H1 (cell line): Measurements from ENCODE around the gene MAP7. TPM values are rescaled to one million over a fixed set of nuclear protein-coding genes. Genes with fewer than 3 reads are reported as not detected.

Source experiments
- CTCF ChIA-PET: fragments of 300-600 bp; sonication (Branson Sonifier 250); formaldehyde crosslinking; loops from one replicate; lab custom pipeline; 2021; ENCODE audit not compliant: partially characterized antibody; lab: Charles Lee
- POLR2A ChIA-PET: fragments of 300-600 bp; sonication (Branson Sonifier 250); formaldehyde crosslinking; loops from one replicate; lab custom pipeline; 2021; ENCODE audit warnings: inconsistent platforms; ENCODE audit not compliant: partially characterized antibody; lab: Charles Lee
- DNase-seq, 2 experiments: peaks; one replicate each; pipeline versions ENCODE4 v3.0.0 to v3.0.0-alpha.2; 2010 to 2022; ENCODE audit warnings: low spot score in 2 of 2, low read depth in 1 of 2, mixed read lengths in 1 of 2
- FAIRE-seq: peaks from 2 replicates; lab custom pipeline; 2011; peaks lifted over from hg19 to GRCh38; lab: Jason Lieb, UNC
- H2AFZ ChIP-seq: 2 replicates; pipeline ENCODE4 v1.8.1; 2012; ENCODE audit warnings: low read length, inconsistent platforms
- H2AK5ac ChIP-seq: 2 replicates; pipeline ENCODE4 v1.6.1; 2013; ENCODE audit warnings: low read depth, low read length
- H2BK120ac ChIP-seq: replicated peaks from 2 replicates; pipeline ENCODE3; 2013; ENCODE audit warnings: low read depth, low read length, inconsistent platforms
- H2BK12ac ChIP-seq: 2 replicates; pipeline ENCODE4 v1.6.1; 2013; ENCODE audit warnings: low read depth, low read length
- H2BK15ac ChIP-seq: 2 replicates; pipeline ENCODE4 v1.6.1; 2013; ENCODE audit warnings: low read length
- H2BK20ac ChIP-seq: 2 replicates; pipeline ENCODE4 v1.6.1; 2013; ENCODE audit warnings: low read length
- H2BK5ac ChIP-seq: 2 replicates; pipeline ENCODE4 v1.6.1; 2013; ENCODE audit warnings: low read depth, low read length
- H3K14ac ChIP-seq: 2 replicates; pipeline ENCODE4 v1.6.1; 2013; ENCODE audit warnings: inconsistent platforms; ENCODE audit not compliant: insufficient read length
- H3K18ac ChIP-seq: 2 replicates; pipeline ENCODE4 v1.6.1; 2013; ENCODE audit warnings: low read length; ENCODE audit errors: extremely low read depth
- H3K23ac ChIP-seq: 2 replicates; pipeline ENCODE4 v1.6.1; 2013; ENCODE audit warnings: inconsistent platforms; ENCODE audit not compliant: insufficient read length
- H3K23me2 ChIP-seq: 2 replicates; pipeline ENCODE4 v1.6.1; 2013; ENCODE audit warnings: low read depth, low read length
- H3K27ac ChIP-seq: 2 replicates; pipeline ENCODE4 v1.6.1; 2011; ENCODE audit warnings: low read depth, low read length, inconsistent platforms
- H3K27me3 ChIP-seq, 4 experiments: replicated peaks in 1 of 4; 1 replicate in 1 of 4; 2 replicates in 3 of 4; pipeline versions ENCODE4 v1.6.1 to v1.8.1; 2011 to 2013; ENCODE audit warnings: low read length in 3 of 4, mild to moderate bottlenecking in 3 of 4, inconsistent platforms in 2 of 4, mixed read lengths in 2 of 4, moderate library complexity in 1 of 4; ENCODE audit not compliant: control insufficient read depth in 3 of 4, insufficient read depth in 3 of 4; ENCODE audit errors: extremely low read depth in 1 of 4
- H3K36me3 ChIP-seq, 4 experiments: 2 replicates each; pipeline versions ENCODE4 v1.6.1 to v1.8.1; 2011 to 2013; ENCODE audit warnings: mild to moderate bottlenecking in 4 of 4, low read length in 3 of 4, moderate library complexity in 2 of 4, control low read depth in 1 of 4, inconsistent platforms in 1 of 4; ENCODE audit not compliant: insufficient read depth in 4 of 4, control insufficient read depth in 2 of 4
- H3K4ac ChIP-seq: replicated peaks from 2 replicates; pipeline ENCODE3; 2013; ENCODE audit warnings: low read length, low read depth, mixed read lengths, inconsistent platforms; ENCODE audit not compliant: insufficient read length
- H3K4me1 ChIP-seq, 4 experiments: replicated peaks in 1 of 4; 1 replicate in 1 of 4; 2 replicates in 3 of 4; pipeline versions ENCODE4 v1.6.1 to v1.8.1; 2011 to 2013; ENCODE audit warnings: low read length in 3 of 4, inconsistent platforms in 2 of 4, mixed read lengths in 1 of 4; ENCODE audit not compliant: insufficient read depth in 4 of 4, control insufficient read depth in 3 of 4
- H3K4me2 ChIP-seq, 2 experiments: 2 replicates each; pipeline versions ENCODE4 v1.6.1 to v1.8.1; 2011 to 2013; ENCODE audit warnings: low read depth in 2 of 2, low read length in 2 of 2, control low read depth in 1 of 2, inconsistent platforms in 1 of 2, mild to moderate bottlenecking in 1 of 2; ENCODE audit not compliant: insufficient read depth in 1 of 2
- H3K4me3 ChIP-seq, 4 experiments: fragments of 200-600, 300-600 bp in 1 of 4; sonication (generic), shearing (Covaris generic), sonication (Bioruptor Twin) in 1 of 4; 2 replicates each; pipeline versions ENCODE4 v1.5.1 to v1.8.1; 2011 to 2016; ENCODE audit warnings: low read length in 4 of 4, low read depth in 3 of 4, control low read depth in 2 of 4, inconsistent platforms in 2 of 4, mild to moderate bottlenecking in 2 of 4, mixed read lengths in 1 of 4, moderate library complexity in 1 of 4; ENCODE audit not compliant: insufficient read depth in 2 of 4; ENCODE audit errors: extremely low read depth in 1 of 4
- H3K56ac ChIP-seq: replicated peaks from 2 replicates; pipeline ENCODE3; 2013; ENCODE audit warnings: low read depth, mild to moderate bottlenecking, mixed read lengths, low read length, inconsistent platforms; ENCODE audit not compliant: insufficient read length
- H3K79me1 ChIP-seq: 2 replicates; pipeline ENCODE4 v1.6.1; 2013; ENCODE audit warnings: low read depth, low read length, control low read depth
- H3K79me2 ChIP-seq, 2 experiments: 2 replicates each; pipeline versions ENCODE4 v1.6.1 to v1.8.1; 2012 to 2013; ENCODE audit warnings: low read length in 2 of 2, mild to moderate bottlenecking in 2 of 2, inconsistent platforms in 1 of 2; ENCODE audit not compliant: insufficient read depth in 2 of 2, control insufficient read depth in 1 of 2
- H3K9ac ChIP-seq, 4 experiments: replicated peaks in 1 of 4; 1 replicate in 1 of 4; 2 replicates in 3 of 4; pipeline versions ENCODE4 v1.6.1 to v1.8.1; 2011 to 2013; ENCODE audit warnings: low read depth in 3 of 4, low read length in 3 of 4, control low read depth in 2 of 4, mild to moderate bottlenecking in 2 of 4, moderate library complexity in 2 of 4, inconsistent platforms in 1 of 4; ENCODE audit errors: extremely low read depth in 1 of 4
- H3K9me3 ChIP-seq, 2 experiments: 2 replicates each; pipeline versions ENCODE4 v1.6.1 to v1.8.1; 2012 to 2013; ENCODE audit warnings: mild to moderate bottlenecking in 2 of 2, moderate library complexity in 2 of 2, control low read depth in 1 of 2, inconsistent platforms in 1 of 2, low read depth in 1 of 2, low read length in 1 of 2, mixed read lengths in 1 of 2; ENCODE audit not compliant: insufficient read depth in 2 of 2
- H4K20me1 ChIP-seq, 2 experiments: replicated peaks in 1 of 2; 2 replicates each; pipeline versions ENCODE3 to v1.8.1; 2011 to 2013; ENCODE audit warnings: inconsistent platforms in 2 of 2, low read length in 2 of 2, mild to moderate bottlenecking in 1 of 2; ENCODE audit not compliant: insufficient read depth in 2 of 2, control insufficient read depth in 1 of 2
- H4K5ac ChIP-seq: 2 replicates; pipeline ENCODE4 v1.6.1; 2013; ENCODE audit warnings: low read length, low read depth, mixed read lengths, inconsistent platforms; ENCODE audit not compliant: insufficient read length
- H4K8ac ChIP-seq: 2 replicates; pipeline ENCODE4 v1.8.0; 2013; ENCODE audit warnings: mild to moderate bottlenecking, moderate library complexity, low read length, inconsistent platforms; ENCODE audit not compliant: insufficient read depth; ENCODE audit errors: extremely low read depth
- H4K91ac ChIP-seq: replicated peaks from 2 replicates; pipeline ENCODE3; 2013; ENCODE audit warnings: low read length, mixed read lengths, inconsistent platforms; ENCODE audit not compliant: insufficient read length
- BACH1 ChIP-seq: IDR thresholded peaks from 2 replicates; pipeline ENCODE4 v1.6.1; 2012; ENCODE audit warnings: low read length, improper control_type of control experiment
- BRCA1 ChIP-seq: IDR thresholded peaks from 2 replicates; pipeline ENCODE4 v1.6.1; 2012; ENCODE audit warnings: low read depth, low read length, improper control_type of control experiment
- CBX8 ChIP-seq: fragments of 300-800, 300-1000 bp; sonication (generic); IDR thresholded peaks from 2 replicates; pipeline ENCODE4 v1.7.1; 2016; ENCODE audit warnings: low read depth, low read length, borderline replicate concordance
- CEBPB ChIP-seq: IDR thresholded peaks from 2 replicates; pipeline ENCODE4 v1.6.1; 2012; ENCODE audit warnings: low read depth, low read length
- CREB1 ChIP-seq: IDR thresholded peaks from 2 replicates; pipeline ENCODE4 v1.6.1; 2012; ENCODE audit warnings: inconsistent platforms
- CTBP2 ChIP-seq: IDR thresholded peaks from 2 replicates; pipeline ENCODE4 v1.7.0; 2011; ENCODE audit warnings: borderline replicate concordance, mild to moderate bottlenecking, moderate library complexity, mixed read lengths, low read length; ENCODE audit not compliant: insufficient read depth, insufficient read length
- GABPA ChIP-seq: IDR thresholded peaks from 2 replicates; pipeline ENCODE4 v1.6.1; 2011; ENCODE audit warnings: mild to moderate bottlenecking, low read length, moderate library complexity, borderline replicate concordance; ENCODE audit not compliant: insufficient read depth
- JUND ChIP-seq: IDR thresholded peaks from 2 replicates; pipeline ENCODE4 v1.6.1; 2011; ENCODE audit warnings: mild to moderate bottlenecking, improper control_type of control experiment, low read length
- PHF8 ChIP-seq: fragments of 200-600 bp; sonication (generic); conservative IDR thresholded peaks from 2 replicates; pipeline ENCODE4 v1.7.1; 2012; ENCODE audit warnings: low read depth, mild to moderate bottlenecking, inconsistent platforms, low read length, moderate library complexity
- POLR2A ChIP-seq, 2 experiments: IDR thresholded peaks; 1 replicate in 1 of 2; 2 replicates in 1 of 2; pipeline ENCODE4 v1.6.1; 2011; ENCODE audit warnings: low read depth in 2 of 2, low read length in 2 of 2, mild to moderate bottlenecking in 2 of 2; ENCODE audit errors: control extremely low read depth in 1 of 2
- POLR2AphosphoS5 ChIP-seq: IDR thresholded peaks from 2 replicates; pipeline ENCODE4 v1.6.1; 2011; ENCODE audit warnings: low read depth, low read length
- RBBP5 ChIP-seq: IDR thresholded peaks from 2 replicates; pipeline ENCODE4 v1.7.1; 2012; ENCODE audit warnings: low read depth, mild to moderate bottlenecking, inconsistent platforms, low read length, moderate library complexity, borderline replicate concordance
- TBP ChIP-seq: IDR thresholded peaks from 2 replicates; pipeline ENCODE4 v1.6.1; 2011; ENCODE audit warnings: low read depth, low read length, improper control_type of control experiment
- WGBS, 2 experiments: shearing (Covaris generic) in 1 of 2; methylation state at CpG; one replicate each; pipeline versions ENCODE4 v1.1.6 to v1.1.7; 2013 to 2015; ENCODE audit warnings: low lambda C conversion rate in 2 of 2, mixed read lengths in 2 of 2, inconsistent platforms in 1 of 2, low coverage in 1 of 2, missing lambda C conversion rate in 1 of 2; ENCODE audit not compliant: insufficient replicate concordance in 2 of 2, insufficient coverage in 1 of 2, insufficient read length in 1 of 2; ENCODE audit errors: extremely low coverage in 1 of 2, missing lambda C conversion rate in 1 of 2; 5-methylcytosine and 5-hydroxymethylcytosine counted together
- polyA plus RNA-seq, 7 experiments: library from polyadenylated mRNA; depleted of rRNA in 3 of 7; stranded (reverse) in 5 of 7; unstranded in 2 of 7; fragments of >200 nt in 5 of 7; fragments of 200-250 nt in 2 of 7; gene quantifications; 1 replicate in 5 of 7; 2 replicates in 1 of 7; 4 replicates in 1 of 7; pipeline versions ENCODE4 v1.2.1 to v1.2.3, GENCODE V29; 2011 to 2013; ENCODE audit warnings: missing spikeins in 2 of 7, mixed read lengths in 2 of 7
- total RNA-seq: library from RNA; stranded (reverse); fragmentation: NEBNext Ultra II Directional; extraction: Animal tissue kit (Norgen Biotek cat#: 25700); gene quantifications from 2 replicates; pipeline ENCODE4 v1.2.1, GENCODE V29; 2021

MAP7 gene
- total and polyA plus RNA-seq, 2 of the 8 experiments (the other 6 are each of a cell fraction or from before 2014, with no cell fraction given): 13.5 to 66.9 TPM

DNA sequence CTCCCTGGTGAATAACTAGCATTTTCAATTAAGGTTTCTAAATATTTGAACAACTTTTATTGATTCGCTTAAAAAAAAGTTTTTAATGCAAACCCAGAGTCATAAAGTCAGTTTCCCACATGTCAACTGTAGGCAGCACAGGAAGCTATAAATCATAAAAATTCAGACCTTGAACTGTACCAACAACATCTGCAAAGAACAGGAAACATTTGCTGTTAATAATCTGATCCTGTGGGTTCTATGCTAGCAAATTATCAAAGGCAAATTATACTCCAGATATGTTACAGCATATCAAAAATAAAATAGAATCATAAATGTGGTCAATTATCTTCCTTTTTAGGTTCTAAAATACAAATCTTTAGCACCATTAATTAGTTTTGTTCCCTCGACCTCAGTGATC is 16.6 kb upstream of the MAP7 start:
- Histone ChIP-seq H3K27ac (no peak overlapping the region), H3K4me1 (no peaks in the 10 kb centered on the region), H4K20me1 (no peaks in the 10 kb centered on the region), H2BK15ac (no peak overlapping the region), H3K4me3 (no peak overlapping the region), H2BK12ac (no peak overlapping the region), H3K27me3 (no peaks in the 10 kb centered on the region), H2BK5ac (no peak overlapping the region), H3K18ac (no peak overlapping the region), H4K5ac (no peak overlapping the region), H2AFZ (no peak overlapping the region), H2AK5ac (no peak overlapping the region), H4K91ac (no peak overlapping the region), H4K8ac (no peak overlapping the region), H3K23me2 (no peaks in the 10 kb centered on the region), H3K56ac (no peak overlapping the region), H3K36me3 (peaks cover 0 to 3% (median 0%) of the 10 kb centered on the region in 4 experiments; a peak in 1 of 8 replicates), H3K4me2 (no peak overlapping the region), H3K79me2 (no peaks in the 10 kb centered on the region), H3K9ac (no peak overlapping the region), H3K23ac (no peak overlapping the region), H3K14ac (no peak overlapping the region), H2BK120ac (no peak overlapping the region), H3K9me3 (no peaks in the 10 kb centered on the region), H2BK20ac (no peak overlapping the region), H3K79me1 (no peaks in the 10 kb centered on the region), H3K4ac (no peak overlapping the region)
- no peak for DNase-seq
- FAIRE-seq: no peak
- CTCF ChIA-PET: interaction anchor here (1.1 to 2.4 kb wide), 4 partner anchors 15 to 250 kb away, joined by 3 to 7 read pairs (median 4); no protein-coding TSS in a partner anchor
- WGBS, 2 experiments: 91% methylated on average over 2 of the region's 2 CpGs; no CpG with 5 or more reads in 1 of the 2 experiments
- no peak for TF ChIP-seq PHF8
- no peak for TF ChIP-seq RBBP5
- no peak for TF ChIP-seq POLR2AphosphoS5
- TF ChIP-seq CEBPB: no peak
- no peak for TF ChIP-seq BRCA1
- TF ChIP-seq JUND: no peak
- TF ChIP-seq CTBP2: no peak
- TF ChIP-seq TBP: no peak
- no peak for TF ChIP-seq CBX8
- TF ChIP-seq BACH1: no peak
- no peak for TF ChIP-seq POLR2A (IDR thresholded peaks at IDR 0.05; ENCODE audit: control extremely low read depth in 1 of 2, low read depth in 2 of 2, low read length in 2 of 2)
- TF ChIP-seq CREB1: no peak
- TF ChIP-seq GABPA: no peak
- POLR2A ChIA-PET: no interaction called here
